ENCODE results near the gene KIAA0586.

GRCh38 chr14:58517592-58517991 lies 90.1 kb downstream of the KIAA0586 start:
- no peak for TF ChIP-seq CTCF (IDR thresholded peaks at IDR 0.05 in 2 of 3, conservative IDR thresholded peaks at IDR 0.05 in 1 of 3; ENCODE audit: insufficient read depth in 2 of 3, low read depth in 1 of 3, low read length in 3 of 3)
- no peak for TF ChIP-seq TAF7 (tag; IDR thresholded peaks at IDR 0.05)
- TF ChIP-seq HCFC1 (IDR thresholded peaks at IDR 0.05; ENCODE audit: low read depth, low read length): no peak
- no peak for TF ChIP-seq POLR2A (conservative IDR thresholded peaks at IDR 0.05)
- TF ChIP-seq CHD2 (IDR thresholded peaks at IDR 0.05; ENCODE audit: low read depth, low read length): no peak
- no peak for TF ChIP-seq ZC3H4 (CRISPR knock-in tag; IDR thresholded peaks at IDR 0.05; ENCODE audit: borderline replicate concordance)
- no peak for TF ChIP-seq CBX3 (IDR thresholded peaks at IDR 0.05; ENCODE audit: borderline replicate concordance in 1 of 2, low read length in 2 of 2)
- no peak for TF ChIP-seq YY1 (IDR thresholded peaks at IDR 0.05; ENCODE audit: borderline replicate concordance in 1 of 3, control insufficient read depth in 1 of 3, extremely low read depth in 1 of 3, insufficient read depth in 3 of 3, insufficient read length in 1 of 3, insufficient replicate concordance in 2 of 3, low read depth in 1 of 3, low read length in 2 of 3)
- no peak for TF ChIP-seq ELF4 (CRISPR knock-in tag; IDR thresholded peaks at IDR 0.05)
- no peak for TF ChIP-seq BHLHE40 (IDR thresholded peaks at IDR 0.05; ENCODE audit: low read length)
- TF ChIP-seq UBTF (IDR thresholded peaks at IDR 0.05; ENCODE audit: borderline replicate concordance in 1 of 2, low read depth in 2 of 2, low read length in 2 of 2): no peak
- no peak for TF ChIP-seq GABPA (tag; conservative IDR thresholded peaks at IDR 0.05; ENCODE audit: low read depth)
- no peak for TF ChIP-seq TCF7L2 (IDR thresholded peaks at IDR 0.05; ENCODE audit: low read depth, low read length)
